Measurements from ENCODE around the gene MTF2. TPM values are rescaled to one million over a fixed set of nuclear protein-coding genes. Genes with fewer than 3 reads are reported as not detected.

MTF2 gene
- total and polyA plus RNA-seq, 2 experiments from 2014 or later: 82.1 to 133 TPM

- Histone ChIP-seq H3F3A (replicated peaks; ENCODE audit: low read depth) (no peaks in the 10 kb centered on the region), H3K9me2 (ENCODE audit: insufficient read depth) (no peaks in the 10 kb centered on the region), H3K4me3 (no peak overlapping the region), H3K4me2 (no peak overlapping the region), H3K4me1 (ENCODE audit: insufficient read depth) (no peaks in the 10 kb centered on the region), H3K27me3 (ENCODE audit: insufficient read depth) (no peaks in the 10 kb centered on the region), H3K36me3 (ENCODE audit: insufficient read depth) (no peaks in the 10 kb centered on the region), H3K27ac (ENCODE audit: low read depth) (no peak overlapping the region), H4K20me1 (replicated peaks; ENCODE audit: insufficient read depth) (no peaks in the 10 kb centered on the region), H3K79me2 (replicated peaks; ENCODE audit: insufficient read depth) (no peaks in the 10 kb centered on the region), H2AFZ (no peak overlapping the region)
- ATAC-seq: no peak
- H3K27me3 Mint-ChIP-seq (ENCODE audit: insufficient read depth, low read depth, poor library complexity): peaks cover 2% of the 10 kb centered on the region
- H3K9me3 Mint-ChIP-seq: no peaks in the 10 kb centered on the region
- DNase-seq (ENCODE audit: low spot score): no peak
- H3K4me3 Mint-ChIP-seq: no peak overlapping the region
- no peaks in the 10 kb centered on the region for H3K4me1 Mint-ChIP-seq
- H3K36me3 Mint-ChIP-seq (ENCODE audit: low read depth): no peaks in the 10 kb centered on the region
- H3K27ac Mint-ChIP-seq: no peak overlapping the region
- TF ChIP-seq EZH2 (IDR thresholded peaks at IDR 0.05; ENCODE audit: low read depth, unreplicated experiment) (no peak), CREB1 (CRISPR knock-in tag; IDR thresholded peaks at IDR 0.05; ENCODE audit: low read depth) (no peak), EZH2phosphoT487 (IDR thresholded peaks at IDR 0.05; ENCODE audit: unreplicated experiment) (no peak), POLR2AphosphoS5 (IDR thresholded peaks at IDR 0.05; ENCODE audit: low read depth) (no peak), STAT1 (IDR thresholded peaks at IDR 0.05; ENCODE audit: unreplicated experiment) (no peak), ZNF462 (CRISPR knock-in tag; IDR thresholded peaks at IDR 0.05) (no peak), NANOG (IDR thresholded peaks at IDR 0.05; ENCODE audit: borderline replicate concordance) (no peak), ZNF331 (CRISPR knock-in tag; IDR thresholded peaks at IDR 0.05; ENCODE audit: low read depth) (no peak), ZNF114 (CRISPR knock-in tag; IDR thresholded peaks at IDR 0.05) (no peak), JUNB (IDR thresholded peaks at IDR 0.05; ENCODE audit: unreplicated experiment) (no peak)
- TF ChIP-seq, protein P1, sequence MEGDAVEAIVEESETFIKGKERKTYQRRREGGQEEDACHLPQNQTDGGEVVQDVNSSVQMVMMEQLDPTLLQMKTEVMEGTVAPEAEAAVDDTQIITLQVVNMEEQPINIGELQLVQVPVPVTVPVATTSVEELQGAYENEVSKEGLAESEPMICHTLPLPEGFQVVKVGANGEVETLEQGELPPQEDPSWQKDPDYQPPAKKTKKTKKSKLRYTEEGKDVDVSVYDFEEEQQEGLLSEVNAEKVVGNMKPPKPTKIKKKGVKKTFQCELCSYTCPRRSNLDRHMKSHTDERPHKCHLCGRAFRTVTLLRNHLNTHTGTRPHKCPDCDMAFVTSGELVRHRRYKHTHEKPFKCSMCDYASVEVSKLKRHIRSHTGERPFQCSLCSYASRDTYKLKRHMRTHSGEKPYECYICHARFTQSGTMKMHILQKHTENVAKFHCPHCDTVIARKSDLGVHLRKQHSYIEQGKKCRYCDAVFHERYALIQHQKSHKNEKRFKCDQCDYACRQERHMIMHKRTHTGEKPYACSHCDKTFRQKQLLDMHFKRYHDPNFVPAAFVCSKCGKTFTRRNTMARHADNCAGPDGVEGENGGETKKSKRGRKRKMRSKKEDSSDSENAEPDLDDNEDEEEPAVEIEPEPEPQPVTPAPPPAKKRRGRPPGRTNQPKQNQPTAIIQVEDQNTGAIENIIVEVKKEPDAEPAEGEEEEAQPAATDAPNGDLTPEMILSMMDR (conservative IDR thresholded peaks at IDR 0.05; ENCODE audit: low read depth in 2 of 2): no peak
- TF ChIP-seq, protein P2, sequence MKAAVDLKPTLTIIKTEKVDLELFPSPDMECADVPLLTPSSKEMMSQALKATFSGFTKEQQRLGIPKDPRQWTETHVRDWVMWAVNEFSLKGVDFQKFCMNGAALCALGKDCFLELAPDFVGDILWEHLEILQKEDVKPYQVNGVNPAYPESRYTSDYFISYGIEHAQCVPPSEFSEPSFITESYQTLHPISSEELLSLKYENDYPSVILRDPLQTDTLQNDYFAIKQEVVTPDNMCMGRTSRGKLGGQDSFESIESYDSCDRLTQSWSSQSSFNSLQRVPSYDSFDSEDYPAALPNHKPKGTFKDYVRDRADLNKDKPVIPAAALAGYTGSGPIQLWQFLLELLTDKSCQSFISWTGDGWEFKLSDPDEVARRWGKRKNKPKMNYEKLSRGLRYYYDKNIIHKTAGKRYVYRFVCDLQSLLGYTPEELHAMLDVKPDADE (IDR thresholded peaks at IDR 0.05): no peak
- TF ChIP-seq, protein P3, sequence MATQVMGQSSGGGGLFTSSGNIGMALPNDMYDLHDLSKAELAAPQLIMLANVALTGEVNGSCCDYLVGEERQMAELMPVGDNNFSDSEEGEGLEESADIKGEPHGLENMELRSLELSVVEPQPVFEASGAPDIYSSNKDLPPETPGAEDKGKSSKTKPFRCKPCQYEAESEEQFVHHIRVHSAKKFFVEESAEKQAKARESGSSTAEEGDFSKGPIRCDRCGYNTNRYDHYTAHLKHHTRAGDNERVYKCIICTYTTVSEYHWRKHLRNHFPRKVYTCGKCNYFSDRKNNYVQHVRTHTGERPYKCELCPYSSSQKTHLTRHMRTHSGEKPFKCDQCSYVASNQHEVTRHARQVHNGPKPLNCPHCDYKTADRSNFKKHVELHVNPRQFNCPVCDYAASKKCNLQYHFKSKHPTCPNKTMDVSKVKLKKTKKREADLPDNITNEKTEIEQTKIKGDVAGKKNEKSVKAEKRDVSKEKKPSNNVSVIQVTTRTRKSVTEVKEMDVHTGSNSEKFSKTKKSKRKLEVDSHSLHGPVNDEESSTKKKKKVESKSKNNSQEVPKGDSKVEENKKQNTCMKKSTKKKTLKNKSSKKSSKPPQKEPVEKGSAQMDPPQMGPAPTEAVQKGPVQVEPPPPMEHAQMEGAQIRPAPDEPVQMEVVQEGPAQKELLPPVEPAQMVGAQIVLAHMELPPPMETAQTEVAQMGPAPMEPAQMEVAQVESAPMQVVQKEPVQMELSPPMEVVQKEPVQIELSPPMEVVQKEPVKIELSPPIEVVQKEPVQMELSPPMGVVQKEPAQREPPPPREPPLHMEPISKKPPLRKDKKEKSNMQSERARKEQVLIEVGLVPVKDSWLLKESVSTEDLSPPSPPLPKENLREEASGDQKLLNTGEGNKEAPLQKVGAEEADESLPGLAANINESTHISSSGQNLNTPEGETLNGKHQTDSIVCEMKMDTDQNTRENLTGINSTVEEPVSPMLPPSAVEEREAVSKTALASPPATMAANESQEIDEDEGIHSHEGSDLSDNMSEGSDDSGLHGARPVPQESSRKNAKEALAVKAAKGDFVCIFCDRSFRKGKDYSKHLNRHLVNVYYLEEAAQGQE (IDR thresholded peaks at IDR 0.05; ENCODE audit: unreplicated experiment): no peak
Measured at GRCh38 chr1:93051961-93052360, 27.1 kb upstream of the MTF2 start.
